Activated B cell treated with CpG ODN at 0.5 μM for 24 hours (primary cell): ENCODE results near the gene SOD3. TPM values are rescaled to one million over a fixed set of nuclear protein-coding genes. Genes with fewer than 3 reads are reported as not detected.

Experiments
- ATAC-seq: fragments of 200-7000 bp; cut with Tn5 transposase; one replicate; pipeline ENCODE4 v1.10.0; 2021; ENCODE audit warnings: low read depth, mild to moderate bottlenecking, moderate library complexity
- CTCF ChIA-PET: fragments of 350-600 bp; sonication (Branson Sonifier 250); formaldehyde crosslinking; loops from one replicate; lab custom pipeline; 2021; ENCODE audit warnings: antibody characterized with exemption; lab: Charles Lee
- POLR2A ChIA-PET: fragments of 350-600 bp; sonication (Branson Sonifier 250); formaldehyde crosslinking; loops from one replicate; lab custom pipeline; 2021; ENCODE audit warnings: antibody characterized with exemption; lab: Charles Lee
- DNase-seq: peaks from one replicate; pipeline ENCODE4 v3.0.0; 2022
- H3K27ac Mint-ChIP-seq: one replicate; pipeline ENCODE4 v1.8.0; 2020; ENCODE audit warnings: mixed read lengths
- H3K27me3 Mint-ChIP-seq: one replicate; pipeline ENCODE4 v1.8.0; 2021; ENCODE audit warnings: mixed read lengths
- H3K36me3 Mint-ChIP-seq: one replicate; pipeline ENCODE4 v1.8.0; 2021; ENCODE audit warnings: low read depth, mixed read lengths
- H3K4me1 Mint-ChIP-seq: one replicate; pipeline ENCODE4 v1.8.0; 2021; ENCODE audit warnings: mixed read lengths
- H3K4me3 Mint-ChIP-seq: one replicate; pipeline ENCODE4 v1.8.0; 2020; ENCODE audit warnings: mild to moderate bottlenecking, mixed read lengths
- H3K9me3 Mint-ChIP-seq: one replicate; pipeline ENCODE4 v1.8.0; 2020; ENCODE audit warnings: mixed read lengths
- intact Hi-C: fragments of 100-400 bp; cut with micrococcal nuclease; formaldehyde crosslinking; loops from one replicate; pipeline ENCODE4 v1.15.1; 2024
- total RNA-seq: library from RNA; stranded (reverse); gene quantifications from 2 replicates; pipeline ENCODE4 v1.2.3, GENCODE V29; 2022
- TF ChIP-seq, protein P1 (sequence below): fragments of 200-600 bp; IDR thresholded peaks from one replicate; pipeline ENCODE4 v1.8.0; 2022; ENCODE audit warnings: antibody characterized with exemption, mild to moderate bottlenecking

The SOD3 gene
- total RNA-seq, 1 donor from 2014 or later = not detected

DNA sequence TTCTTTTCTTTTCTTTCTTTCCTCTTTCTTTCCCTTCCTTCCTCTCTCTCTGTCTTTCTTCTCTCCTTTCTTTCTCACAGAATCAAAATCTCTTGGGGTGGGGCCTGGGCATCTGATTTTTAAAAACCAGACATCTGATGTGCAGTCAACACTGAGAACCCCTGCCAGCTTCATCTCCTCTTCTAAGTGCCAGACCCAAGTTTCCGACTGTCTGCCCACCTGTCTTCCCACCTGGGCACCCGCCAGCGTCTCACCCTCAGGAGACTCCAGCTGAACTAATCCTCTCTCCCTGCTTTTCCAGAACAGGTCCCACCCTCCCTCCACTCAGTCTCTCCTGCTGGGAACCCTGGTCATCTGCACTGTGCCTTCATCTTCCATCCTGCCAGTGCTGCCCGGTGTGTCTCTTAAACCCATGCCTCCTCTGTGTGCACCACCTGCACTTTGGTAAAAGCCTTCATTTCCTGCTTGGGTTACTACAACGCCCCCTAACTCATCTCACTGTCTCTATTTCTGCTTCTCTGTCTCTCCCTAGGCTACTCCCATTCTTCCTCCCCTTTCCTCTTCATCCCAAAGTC, 2.8 kb downstream of the SOD3 start:
- Mint-ChIP-seq H3K36me3 (no peaks in the 10 kb centered on the region), H3K4me3 (no peak overlapping the region), H3K27me3 (peaks cover 38% of the 10 kb centered on the region), H3K4me1 (no peaks in the 10 kb centered on the region), H3K9me3 (no peaks in the 10 kb centered on the region), H3K27ac (no peak overlapping the region)
- ChIA-PET CTCF (no interaction called here), POLR2A (no interaction called here)
- TF ChIP-seq, protein P1, sequence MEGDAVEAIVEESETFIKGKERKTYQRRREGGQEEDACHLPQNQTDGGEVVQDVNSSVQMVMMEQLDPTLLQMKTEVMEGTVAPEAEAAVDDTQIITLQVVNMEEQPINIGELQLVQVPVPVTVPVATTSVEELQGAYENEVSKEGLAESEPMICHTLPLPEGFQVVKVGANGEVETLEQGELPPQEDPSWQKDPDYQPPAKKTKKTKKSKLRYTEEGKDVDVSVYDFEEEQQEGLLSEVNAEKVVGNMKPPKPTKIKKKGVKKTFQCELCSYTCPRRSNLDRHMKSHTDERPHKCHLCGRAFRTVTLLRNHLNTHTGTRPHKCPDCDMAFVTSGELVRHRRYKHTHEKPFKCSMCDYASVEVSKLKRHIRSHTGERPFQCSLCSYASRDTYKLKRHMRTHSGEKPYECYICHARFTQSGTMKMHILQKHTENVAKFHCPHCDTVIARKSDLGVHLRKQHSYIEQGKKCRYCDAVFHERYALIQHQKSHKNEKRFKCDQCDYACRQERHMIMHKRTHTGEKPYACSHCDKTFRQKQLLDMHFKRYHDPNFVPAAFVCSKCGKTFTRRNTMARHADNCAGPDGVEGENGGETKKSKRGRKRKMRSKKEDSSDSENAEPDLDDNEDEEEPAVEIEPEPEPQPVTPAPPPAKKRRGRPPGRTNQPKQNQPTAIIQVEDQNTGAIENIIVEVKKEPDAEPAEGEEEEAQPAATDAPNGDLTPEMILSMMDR = no peak
- intact Hi-C loops = no loop called here
- DNase-seq (no peak), ATAC-seq (no peak)

DNA sequence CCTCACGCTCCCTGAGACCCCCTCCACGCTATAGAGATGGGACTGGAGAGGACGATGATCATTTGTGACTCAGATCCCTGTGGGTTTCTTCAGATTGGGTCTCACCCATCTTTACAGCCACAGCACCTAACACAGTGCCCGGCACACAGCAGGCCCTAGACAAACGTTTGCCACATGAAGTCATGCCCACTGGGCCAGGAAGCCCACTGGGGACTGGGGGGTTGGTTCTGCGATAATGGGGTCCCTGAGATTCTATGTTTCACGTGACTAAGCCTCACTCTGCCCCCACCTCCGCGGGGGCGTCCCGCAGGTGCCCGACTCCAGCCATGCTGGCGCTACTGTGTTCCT, 3.8 kb downstream of the SOD3 start:
- H3K4me3 Mint-ChIP-seq = no peak overlapping the region
- H3K36me3 Mint-ChIP-seq = no peaks in the 10 kb centered on the region
- intact Hi-C loops = no loop called here
- ATAC-seq (no peak), DNase-seq (no peak)
- TF ChIP-seq, protein P1 = no peak
- H3K9me3 Mint-ChIP-seq = no peaks in the 10 kb centered on the region
- POLR2A ChIA-PET = no interaction called here
- CTCF ChIA-PET = no interaction called here
- H3K27me3 Mint-ChIP-seq = peaks cover 40% of the 10 kb centered on the region
- no peaks in the 10 kb centered on the region for H3K4me1 Mint-ChIP-seq
- H3K27ac Mint-ChIP-seq = no peak overlapping the region

DNA sequence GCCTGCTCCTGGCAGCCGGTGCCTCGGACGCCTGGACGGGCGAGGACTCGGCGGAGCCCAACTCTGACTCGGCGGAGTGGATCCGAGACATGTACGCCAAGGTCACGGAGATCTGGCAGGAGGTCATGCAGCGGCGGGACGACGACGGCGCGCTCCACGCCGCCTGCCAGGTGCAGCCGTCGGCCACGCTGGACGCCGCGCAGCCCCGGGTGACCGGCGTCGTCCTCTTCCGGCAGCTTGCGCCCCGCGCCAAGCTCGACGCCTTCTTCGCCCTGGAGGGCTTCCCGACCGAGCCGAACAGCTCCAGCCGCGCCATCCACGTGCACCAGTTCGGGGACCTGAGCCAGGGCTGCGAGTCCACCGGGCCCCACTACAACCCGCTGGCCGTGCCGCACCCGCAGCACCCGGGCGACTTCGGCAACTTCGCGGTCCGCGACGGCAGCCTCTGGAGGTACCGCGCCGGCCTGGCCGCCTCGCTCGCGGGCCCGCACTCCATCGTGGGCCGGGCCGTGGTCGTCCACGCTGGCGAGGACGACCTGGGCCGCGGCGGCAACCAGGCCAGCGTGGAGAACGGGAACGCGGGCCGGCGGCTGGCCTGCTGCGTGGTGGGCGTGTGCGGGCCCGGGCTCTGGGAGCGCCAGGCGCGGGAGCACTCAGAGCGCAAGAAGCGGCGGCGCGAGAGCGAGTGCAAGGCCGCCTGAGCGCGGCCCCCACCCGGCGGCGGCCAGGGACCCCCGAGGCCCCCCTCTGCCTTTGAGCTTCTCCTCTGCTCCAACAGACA, 4.4 kb downstream of the SOD3 start:
- ATAC-seq (no peak), DNase-seq (no peak)
- TF ChIP-seq, protein P1 = no peak
- H3K4me1 Mint-ChIP-seq = no peaks in the 10 kb centered on the region
- ChIA-PET POLR2A (no interaction called here), CTCF (no interaction called here)
- intact Hi-C loops = no loop called here
- no peak overlapping the region for H3K27ac Mint-ChIP-seq
- H3K36me3 Mint-ChIP-seq = no peaks in the 10 kb centered on the region
- H3K4me3 Mint-ChIP-seq = no peak overlapping the region
- no peaks in the 10 kb centered on the region for H3K9me3 Mint-ChIP-seq
- H3K27me3 Mint-ChIP-seq = peaks cover 42% of the 10 kb centered on the region

DNA sequence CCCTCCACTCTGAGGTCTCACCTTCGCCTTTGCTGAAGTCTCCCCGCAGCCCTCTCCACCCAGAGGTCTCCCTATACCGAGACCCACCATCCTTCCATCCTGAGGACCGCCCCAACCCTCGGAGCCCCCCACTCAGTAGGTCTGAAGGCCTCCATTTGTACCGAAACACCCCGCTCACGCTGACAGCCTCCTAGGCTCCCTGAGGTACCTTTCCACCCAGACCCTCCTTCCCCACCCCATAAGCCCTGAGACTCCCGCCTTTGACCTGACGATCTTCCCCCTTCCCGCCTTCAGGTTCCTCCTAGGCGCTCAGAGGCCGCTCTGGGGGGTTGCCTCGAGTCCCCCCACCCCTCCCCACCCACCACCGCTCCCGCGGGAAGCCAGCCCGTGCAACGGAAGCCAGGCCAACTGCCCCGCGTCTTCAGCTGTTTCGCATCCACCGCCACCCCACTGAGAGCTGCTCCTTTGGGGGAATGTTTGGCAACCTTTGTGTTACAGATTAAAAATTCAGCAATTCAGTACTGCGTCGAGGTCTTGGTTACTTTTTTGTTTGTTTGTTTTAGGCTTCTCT, 5.0 kb downstream of the SOD3 start:
- H3K4me1 Mint-ChIP-seq = no peaks in the 10 kb centered on the region
- TF ChIP-seq, protein P1 = no peak
- no peak overlapping the region for H3K4me3 Mint-ChIP-seq
- intact Hi-C loops = no loop called here
- H3K27me3 Mint-ChIP-seq = peaks cover 43% of the 10 kb centered on the region
- H3K36me3 Mint-ChIP-seq = no peaks in the 10 kb centered on the region
- H3K27ac Mint-ChIP-seq = no peak overlapping the region
- DNase-seq (no peak), ATAC-seq (no peak)
- POLR2A ChIA-PET = no interaction called here
- CTCF ChIA-PET = no interaction called here
- H3K9me3 Mint-ChIP-seq = no peaks in the 10 kb centered on the region

DNA sequence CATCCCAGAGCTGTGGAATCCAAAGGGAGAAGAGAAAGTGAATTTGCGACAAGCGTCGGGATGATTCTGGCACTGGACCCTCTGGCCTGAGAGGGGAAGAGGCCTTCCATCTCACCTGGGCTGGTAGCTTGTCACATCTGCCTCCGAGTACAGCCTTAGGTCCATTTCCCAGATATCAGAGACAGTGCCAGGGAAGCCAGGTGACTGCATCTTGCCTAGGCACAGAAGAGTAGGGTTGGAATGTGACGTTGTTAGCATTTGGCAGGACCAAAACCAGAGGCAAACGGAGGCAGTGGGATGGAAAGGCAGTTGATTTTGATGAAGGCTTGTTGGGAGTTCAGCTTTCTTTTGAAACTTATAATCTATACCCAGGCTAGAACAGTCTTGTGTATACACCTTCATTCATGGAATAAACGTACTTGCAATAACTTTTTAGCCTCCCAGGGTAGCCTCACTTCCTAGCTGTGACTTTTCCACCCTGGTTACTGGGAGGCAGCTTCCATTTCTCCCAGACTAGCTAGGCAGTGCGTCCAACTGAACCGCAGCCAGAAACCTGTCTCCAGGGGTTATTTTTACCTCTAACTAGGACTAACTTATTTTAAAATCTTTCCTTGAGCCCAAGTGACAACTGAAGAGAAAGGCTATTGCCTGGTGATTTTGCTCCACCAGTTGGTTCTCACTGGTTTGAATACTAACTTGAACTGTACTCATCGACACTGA, 5.9 kb downstream of the SOD3 start:
- Mint-ChIP-seq H3K9me3 (no peaks in the 10 kb centered on the region), H3K4me1 (no peaks in the 10 kb centered on the region), H3K4me3 (no peak overlapping the region), H3K27ac (no peak overlapping the region), H3K27me3 (peaks cover 43% of the 10 kb centered on the region), H3K36me3 (no peaks in the 10 kb centered on the region)
- POLR2A ChIA-PET = no interaction called here
- no peak for ATAC-seq
- TF ChIP-seq, protein P1 = no peak
- CTCF ChIA-PET = no interaction called here
- intact Hi-C loops = no loop called here
- no peak for DNase-seq
